ENCODE measurements around the gene NCOA4. TPM values are rescaled to one million over a fixed set of nuclear protein-coding genes. Genes with fewer than 3 reads are reported as not detected.
"Not testable (repeated sequence)": the region's sequence is repeated elsewhere in the genome, so short reads cannot be mapped to it uniquely, and the experiment has no call there.

NCOA4 gene
- total and polyA plus RNA-seq, 2 of the 4 experiments (the other 2 are of a cell fraction): 62.2 to 188 TPM

DNA sequence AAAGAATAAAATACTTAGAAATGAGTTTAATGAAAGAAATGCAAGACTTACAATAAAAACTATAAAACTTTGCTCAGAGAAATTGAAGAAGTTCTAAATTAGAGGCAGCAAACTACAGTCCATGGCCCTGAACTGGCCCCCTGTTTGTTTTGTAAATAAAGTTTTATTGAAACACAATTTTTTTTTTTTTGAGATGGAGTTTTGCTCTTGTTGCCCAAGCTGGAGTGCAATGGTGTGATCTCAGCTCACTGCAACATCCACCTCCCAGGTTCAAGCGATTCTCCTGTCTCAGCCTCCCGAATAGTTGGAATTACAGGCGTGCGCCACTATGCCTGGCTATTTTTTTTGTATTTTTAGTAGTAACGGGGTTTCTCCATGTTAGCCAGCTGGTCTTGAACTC, 27.5 kb upstream of the NCOA4 start:
- in situ Hi-C loops (cut with MboI; ENCODE audit: low sequenced_read_pairs); H2AFZ ChIP-seq (replicated peaks; ENCODE audit: low read length, poor library complexity); H3K9ac ChIP-seq (ENCODE audit: low read depth, low read length); H4K8ac ChIP-seq (ENCODE audit: low read depth in 2 of 2, low read length in 2 of 2); CTCF ChIA-PET; ATAC-seq (ENCODE audit: low read depth); H2BK15ac ChIP-seq (ENCODE audit: low read depth, low read length); H3K9me1 ChIP-seq (ENCODE audit: insufficient read depth, low read length); H3K4me1 ChIP-seq (ENCODE audit: control insufficient read depth, insufficient read depth, low read length); H3K36me3 ChIP-seq (ENCODE audit: control insufficient read depth, insufficient read depth, low read length); H3K18ac ChIP-seq (ENCODE audit: low read depth, low read length); H2AK5ac ChIP-seq (ENCODE audit: low read depth, low read length); intact Hi-C loops (cut with micrococcal nuclease); H2BK20ac ChIP-seq (ENCODE audit: low read depth, low read length); H3K4me3 ChIP-seq (ENCODE audit: insufficient read depth, low read depth, low read length); H3K4me2 ChIP-seq (ENCODE audit: low read depth, low read length); H3K23ac ChIP-seq (ENCODE audit: low read depth, low read length); POLR2A ChIA-PET (ENCODE audit: unreplicated experiment); H2BK5ac ChIP-seq (ENCODE audit: low read depth, low read length, poor library complexity, severe bottlenecking); H3K79me1 ChIP-seq (ENCODE audit: low read depth in 1 of 2, low read length in 2 of 2); H3K4ac ChIP-seq (ENCODE audit: low read depth, low read length); DNase-seq; H4K91ac ChIP-seq (ENCODE audit: insufficient read depth, low read depth, low read length); BruUV-seq (replicated peaks); H3K56ac ChIP-seq (ENCODE audit: extremely low read depth, insufficient read depth, low read length); H4K5ac ChIP-seq (ENCODE audit: low read depth, low read length); H2BK120ac ChIP-seq (ENCODE audit: low read depth, low read length); H4K20me1 ChIP-seq (ENCODE audit: insufficient read depth, low read length); H3K14ac ChIP-seq (replicated peaks; ENCODE audit: low read depth, low read length); H2AK9ac ChIP-seq (replicated peaks; ENCODE audit: low read depth, low read length, poor library complexity); H3K27ac ChIP-seq (ENCODE audit: insufficient read depth, low read length); H3K9me3 ChIP-seq (ENCODE audit: control insufficient read depth, insufficient read depth, low read length); dilution Hi-C loops (cut with HindIII; ENCODE audit: low sequenced_read_pairs, unreplicated experiment): not testable (repeated sequence)
- peaks cover 14% of the 10 kb centered on the region for H3K27me3 ChIP-seq (ENCODE audit: control insufficient read depth, insufficient read depth, low read length)
- WGBS, 2 experiments (ENCODE audit: extremely low coverage in 2 of 2, insufficient read length in 1 of 2): no CpG with 5 or more reads among the region's 5 CpGs

Data from IMR-90 (cell line).